DND-41 (cell line): ENCODE measurements around the gene CHD6.

ENCODE experiments used
- ATAC-seq: fragments of 200-7000 bp; cut with Tn5 transposase; 3 replicates; pipeline ENCODE4 v1.9.1; 2021; ENCODE audit warnings: low read depth; ENCODE audit not compliant: insufficient read depth
- DNase-seq: peaks from one replicate; pipeline ENCODE4 v3.0.0-alpha.2; 2020
- H2AFZ ChIP-seq: 2 replicates; pipeline ENCODE4 v1.6.0; 2012; ENCODE audit warnings: low read depth, low read length
- H3K27ac ChIP-seq: 2 replicates; pipeline ENCODE4 v1.5.1; 2012; ENCODE audit warnings: low read length, inconsistent platforms
- H3K27me3 ChIP-seq: fragments of 200-600 bp; sonication (generic); 2 replicates; pipeline ENCODE4 v1.6.0; 2012; ENCODE audit warnings: low read length, mild to moderate bottlenecking, inconsistent platforms; ENCODE audit not compliant: insufficient read depth, poor library complexity
- H3K36me3 ChIP-seq: 2 replicates; pipeline ENCODE4 v1.5.1; 2012; ENCODE audit warnings: low read length, inconsistent platforms; ENCODE audit not compliant: insufficient read depth
- H3K4me1 ChIP-seq: 2 replicates; pipeline ENCODE4 v1.5.1; 2012; ENCODE audit warnings: mild to moderate bottlenecking, low read length; ENCODE audit not compliant: insufficient read depth
- H3K4me2 ChIP-seq: 2 replicates; pipeline ENCODE4 v1.6.0; 2012; ENCODE audit warnings: mild to moderate bottlenecking, moderate library complexity, low read length, inconsistent platforms; ENCODE audit not compliant: insufficient read depth
- H3K4me3 ChIP-seq, 2 experiments: fragments of 200-600 bp in 1 of 2; shearing (Covaris generic) in 1 of 2; 2 replicates each; pipeline ENCODE4 v1.5.1; 2012 to 2016; ENCODE audit warnings: inconsistent platforms in 2 of 2, low read length in 2 of 2, mild to moderate bottlenecking in 2 of 2, low read depth in 1 of 2, moderate library complexity in 1 of 2
- H3K79me2 ChIP-seq: 2 replicates; pipeline ENCODE4 v1.6.0; 2012; ENCODE audit warnings: low read length, inconsistent platforms; ENCODE audit not compliant: insufficient read depth
- H3K9ac ChIP-seq: 2 replicates; pipeline ENCODE4 v1.6.0; 2012; ENCODE audit warnings: low read depth, mild to moderate bottlenecking, inconsistent platforms, low read length, moderate library complexity
- H3K9me3 ChIP-seq: 2 replicates; pipeline ENCODE4 v1.5.1; 2012; ENCODE audit warnings: low read length, moderate library complexity, mild to moderate bottlenecking, inconsistent platforms; ENCODE audit not compliant: insufficient read depth, severe bottlenecking
- H4K20me1 ChIP-seq: 2 replicates; pipeline ENCODE4 v1.6.0; 2012; ENCODE audit warnings: low read length; ENCODE audit not compliant: insufficient read depth
- EZH2 ChIP-seq: IDR thresholded peaks from 3 replicates; pipeline ENCODE4 v1.6.1; 2012; ENCODE audit warnings: borderline replicate concordance, low read depth, mild to moderate bottlenecking, moderate library complexity, low read length, inconsistent platforms; ENCODE audit not compliant: severe bottlenecking
- TF ChIP-seq, protein P1 (sequence below): IDR thresholded peaks from 2 replicates; pipeline ENCODE4 v1.5.1; 2012; ENCODE audit warnings: borderline replicate concordance, low read length, moderate library complexity, mild to moderate bottlenecking; ENCODE audit not compliant: poor library complexity, severe bottlenecking; ENCODE audit errors: extremely low read depth

CHD6 gene

GRCh38 chr20:41398408-41398807, 219.8 kb downstream of the CHD6 start:
- Histone ChIP-seq H3K4me3 (no peak overlapping the region), H3K9me3 (no peaks in the 10 kb centered on the region), H4K20me1 (no peaks in the 10 kb centered on the region), H3K27ac (no peak overlapping the region), H3K27me3 (no peaks in the 10 kb centered on the region), H3K36me3 (peaks cover 10% of the 10 kb centered on the region), H3K9ac (no peak overlapping the region), H3K4me2 (no peak overlapping the region), H3K79me2 (no peaks in the 10 kb centered on the region), H3K4me1 (no peaks in the 10 kb centered on the region), H2AFZ (no peak overlapping the region)
- DNase-seq (no peak), ATAC-seq (no peak)
- TF ChIP-seq EZH2, result no peak
- TF ChIP-seq, protein P1, sequence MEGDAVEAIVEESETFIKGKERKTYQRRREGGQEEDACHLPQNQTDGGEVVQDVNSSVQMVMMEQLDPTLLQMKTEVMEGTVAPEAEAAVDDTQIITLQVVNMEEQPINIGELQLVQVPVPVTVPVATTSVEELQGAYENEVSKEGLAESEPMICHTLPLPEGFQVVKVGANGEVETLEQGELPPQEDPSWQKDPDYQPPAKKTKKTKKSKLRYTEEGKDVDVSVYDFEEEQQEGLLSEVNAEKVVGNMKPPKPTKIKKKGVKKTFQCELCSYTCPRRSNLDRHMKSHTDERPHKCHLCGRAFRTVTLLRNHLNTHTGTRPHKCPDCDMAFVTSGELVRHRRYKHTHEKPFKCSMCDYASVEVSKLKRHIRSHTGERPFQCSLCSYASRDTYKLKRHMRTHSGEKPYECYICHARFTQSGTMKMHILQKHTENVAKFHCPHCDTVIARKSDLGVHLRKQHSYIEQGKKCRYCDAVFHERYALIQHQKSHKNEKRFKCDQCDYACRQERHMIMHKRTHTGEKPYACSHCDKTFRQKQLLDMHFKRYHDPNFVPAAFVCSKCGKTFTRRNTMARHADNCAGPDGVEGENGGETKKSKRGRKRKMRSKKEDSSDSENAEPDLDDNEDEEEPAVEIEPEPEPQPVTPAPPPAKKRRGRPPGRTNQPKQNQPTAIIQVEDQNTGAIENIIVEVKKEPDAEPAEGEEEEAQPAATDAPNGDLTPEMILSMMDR, result no peak

GRCh38 chr20:41395667-41396664, 222.2 kb downstream of the CHD6 start:
- H3K9ac ChIP-seq, result no peak overlapping the region
- no peak overlapping the region for H3K4me3 ChIP-seq
- no peaks in the 10 kb centered on the region for H3K79me2 ChIP-seq
- H3K36me3 ChIP-seq, result no peaks in the 10 kb centered on the region
- DNase-seq, result no peak
- no peaks in the 10 kb centered on the region for H3K4me1 ChIP-seq
- no peak overlapping the region for H2AFZ ChIP-seq
- H4K20me1 ChIP-seq, result no peaks in the 10 kb centered on the region
- ATAC-seq, result 0 out of 3 replicates have a peak, but pooled peaks have one; percentile 17
- no peaks in the 10 kb centered on the region for H3K27me3 ChIP-seq
- H3K27ac ChIP-seq, result no peak overlapping the region
- no peak for TF ChIP-seq EZH2
- H3K4me2 ChIP-seq, result no peak overlapping the region
- no peaks in the 10 kb centered on the region for H3K9me3 ChIP-seq

GRCh38 chr20:41394931-41395666, 223.1 kb downstream of the CHD6 start:
- H3K79me2 ChIP-seq, result no peaks in the 10 kb centered on the region
- H3K9me3 ChIP-seq, result no peaks in the 10 kb centered on the region
- no peak overlapping the region for H3K9ac ChIP-seq
- H3K36me3 ChIP-seq, result no peaks in the 10 kb centered on the region
- DNase-seq, result no peak
- no peak for TF ChIP-seq EZH2
- TF ChIP-seq, protein P1, result no peak
- H3K4me2 ChIP-seq, result no peak overlapping the region
- no peaks in the 10 kb centered on the region for H4K20me1 ChIP-seq
- no peak overlapping the region for H3K27ac ChIP-seq
- no peak overlapping the region for H2AFZ ChIP-seq
- no peak overlapping the region for H3K4me3 ChIP-seq
- H3K27me3 ChIP-seq, result no peaks in the 10 kb centered on the region
- H3K4me1 ChIP-seq, result no peaks in the 10 kb centered on the region
- ATAC-seq, result no peak

DNA sequence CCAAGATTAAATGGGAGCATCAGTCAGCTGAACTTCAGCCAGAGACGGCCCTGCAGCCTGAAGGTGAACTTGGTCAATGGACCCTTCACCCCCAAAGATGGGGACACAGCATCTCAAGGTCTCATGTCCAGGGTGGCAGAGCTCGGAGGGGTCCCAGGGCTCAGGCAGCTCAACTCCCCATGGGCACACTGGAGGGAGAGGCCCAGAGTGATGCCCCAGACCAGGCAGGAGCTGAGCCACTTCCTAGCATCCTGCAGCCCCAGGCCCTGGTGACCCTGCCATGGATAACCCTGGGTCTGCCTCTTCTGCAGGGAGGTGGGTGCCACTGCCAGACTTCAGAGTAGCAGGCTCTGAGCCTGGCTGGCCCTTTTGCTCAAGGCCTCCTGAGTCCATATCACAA, 224.1 kb downstream of the CHD6 start:
- Histone ChIP-seq H3K4me3 (no peak overlapping the region), H3K4me2 (no peak overlapping the region), H2AFZ (no peak overlapping the region), H3K4me1 (no peaks in the 10 kb centered on the region), H3K27me3 (no peaks in the 10 kb centered on the region), H3K9me3 (no peaks in the 10 kb centered on the region), H3K27ac (no peak overlapping the region), H3K79me2 (no peaks in the 10 kb centered on the region), H3K36me3 (no peaks in the 10 kb centered on the region), H4K20me1 (no peaks in the 10 kb centered on the region), H3K9ac (no peak overlapping the region)
- ATAC-seq, result no peak
- TF ChIP-seq EZH2, result no peak
- TF ChIP-seq, protein P1, result no peak
- no peak for DNase-seq
